WERI-Rb-1 (cell line): Measurements from ENCODE around the gene RSU1.

Experiments used
- DNase-seq: peaks from one replicate; pipeline ENCODE4 v3.0.0-alpha.2; 2020
- H3K27ac ChIP-seq: fragments of 250-450 bp; sonication (Bioruptor Pico); 2 replicates; pipeline ENCODE4 v1.5.1; 2020; ENCODE audit warnings: mild to moderate bottlenecking, moderate library complexity
- H3K27me3 ChIP-seq: fragments of 250-450 bp; sonication (Bioruptor Pico); 2 replicates; pipeline ENCODE4 v1.5.1; 2021; ENCODE audit warnings: mild to moderate bottlenecking, low read depth, moderate library complexity; ENCODE audit not compliant: insufficient read depth, severe bottlenecking
- H3K36me3 ChIP-seq: fragments of 250-450 bp; sonication (Bioruptor Pico); 2 replicates; pipeline ENCODE4 v1.5.1; 2020; ENCODE audit warnings: mild to moderate bottlenecking, moderate library complexity
- H3K4me3 ChIP-seq: 2 replicates; pipeline ENCODE4 v1.5.1; 2011; ENCODE audit warnings: low read depth, mild to moderate bottlenecking, control low read depth, low read length
- H3K9me3 ChIP-seq: fragments of 250-450 bp; sonication (Bioruptor Pico); 2 replicates; pipeline ENCODE4 v1.5.1; 2021; ENCODE audit warnings: mild to moderate bottlenecking, moderate library complexity; ENCODE audit not compliant: severe bottlenecking
- TF ChIP-seq, protein P1 (sequence below): IDR thresholded peaks from 2 replicates; pipeline ENCODE4 v1.5.1; 2011; ENCODE audit warnings: low read depth, mild to moderate bottlenecking, control low read depth, inconsistent platforms, low read length

RSU1 gene

DNA sequence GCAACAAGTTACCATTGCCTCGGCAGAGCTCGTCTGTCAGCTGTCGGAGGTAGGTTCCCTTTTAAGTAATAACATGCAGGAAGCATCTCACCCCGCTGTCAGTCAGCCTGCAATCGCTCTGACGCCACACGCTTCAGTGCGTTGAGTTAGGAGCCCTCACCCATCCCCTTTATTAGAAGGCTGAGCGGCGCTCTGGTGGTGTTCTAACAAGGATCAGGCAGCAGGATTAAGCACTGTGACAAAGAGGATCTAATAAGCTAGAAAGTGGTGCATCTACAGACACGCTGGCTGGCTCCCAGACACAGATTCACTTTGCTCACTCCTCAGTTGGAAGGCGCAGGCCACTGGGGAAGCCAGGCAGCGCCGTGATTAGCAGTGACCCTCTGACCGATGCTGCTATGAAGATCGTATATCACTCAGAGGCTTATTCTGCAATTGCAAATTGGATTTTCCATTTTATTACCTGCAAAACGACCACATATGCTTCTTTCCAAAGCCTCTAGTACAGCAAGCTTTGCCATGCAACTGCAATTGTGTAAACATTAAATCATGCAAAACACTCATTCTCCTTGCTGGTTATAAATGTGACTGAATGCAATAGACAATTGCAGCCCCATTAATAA lies 117.7 kb downstream of the RSU1 start:
- H3K27me3 ChIP-seq: no peaks in the 10 kb centered on the region
- no peak overlapping the region for H3K27ac ChIP-seq
- H3K9me3 ChIP-seq: no peaks in the 10 kb centered on the region
- H3K4me3 ChIP-seq: no peak overlapping the region; the same call in 1 of the 2 replicates
- TF ChIP-seq, protein P1, sequence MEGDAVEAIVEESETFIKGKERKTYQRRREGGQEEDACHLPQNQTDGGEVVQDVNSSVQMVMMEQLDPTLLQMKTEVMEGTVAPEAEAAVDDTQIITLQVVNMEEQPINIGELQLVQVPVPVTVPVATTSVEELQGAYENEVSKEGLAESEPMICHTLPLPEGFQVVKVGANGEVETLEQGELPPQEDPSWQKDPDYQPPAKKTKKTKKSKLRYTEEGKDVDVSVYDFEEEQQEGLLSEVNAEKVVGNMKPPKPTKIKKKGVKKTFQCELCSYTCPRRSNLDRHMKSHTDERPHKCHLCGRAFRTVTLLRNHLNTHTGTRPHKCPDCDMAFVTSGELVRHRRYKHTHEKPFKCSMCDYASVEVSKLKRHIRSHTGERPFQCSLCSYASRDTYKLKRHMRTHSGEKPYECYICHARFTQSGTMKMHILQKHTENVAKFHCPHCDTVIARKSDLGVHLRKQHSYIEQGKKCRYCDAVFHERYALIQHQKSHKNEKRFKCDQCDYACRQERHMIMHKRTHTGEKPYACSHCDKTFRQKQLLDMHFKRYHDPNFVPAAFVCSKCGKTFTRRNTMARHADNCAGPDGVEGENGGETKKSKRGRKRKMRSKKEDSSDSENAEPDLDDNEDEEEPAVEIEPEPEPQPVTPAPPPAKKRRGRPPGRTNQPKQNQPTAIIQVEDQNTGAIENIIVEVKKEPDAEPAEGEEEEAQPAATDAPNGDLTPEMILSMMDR: no peak
- DNase-seq: peak; percentile 86
- no peaks in the 10 kb centered on the region for H3K36me3 ChIP-seq

GRCh38 chr10:16698461-16698860 lies 118.8 kb downstream of the RSU1 start:
- H3K27ac ChIP-seq: no peak overlapping the region
- no peaks in the 10 kb centered on the region for H3K27me3 ChIP-seq
- no peaks in the 10 kb centered on the region for H3K9me3 ChIP-seq
- H3K4me3 ChIP-seq: no peak overlapping the region
- TF ChIP-seq, protein P1: no peak
- no peak for DNase-seq
- H3K36me3 ChIP-seq: no peaks in the 10 kb centered on the region

DNA sequence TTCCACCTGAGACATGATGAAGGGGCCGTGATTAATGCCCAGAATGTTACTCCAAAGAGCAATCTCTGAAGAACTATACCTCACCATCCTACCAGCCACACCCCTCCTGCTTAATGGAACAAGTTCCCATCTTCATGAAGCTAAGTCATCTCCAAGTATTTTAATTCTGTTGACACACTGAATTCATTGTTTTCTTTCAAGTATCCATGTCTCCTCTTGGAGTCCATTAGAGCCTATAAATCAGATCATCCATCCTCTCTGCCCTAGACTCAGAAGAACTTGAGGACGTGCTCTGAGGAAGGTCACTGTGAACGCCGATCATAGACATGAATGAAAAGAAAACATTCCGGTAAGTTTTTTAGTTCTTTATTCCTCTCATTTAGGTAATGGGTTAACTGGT lies 126.8 kb downstream of the RSU1 start:
- TF ChIP-seq, protein P1: no peak
- H3K36me3 ChIP-seq: no peaks in the 10 kb centered on the region
- H3K27me3 ChIP-seq: no peaks in the 10 kb centered on the region
- H3K27ac ChIP-seq: no peak overlapping the region
- no peak overlapping the region for H3K4me3 ChIP-seq
- DNase-seq: no peak
- H3K9me3 ChIP-seq: no peaks in the 10 kb centered on the region

DNA sequence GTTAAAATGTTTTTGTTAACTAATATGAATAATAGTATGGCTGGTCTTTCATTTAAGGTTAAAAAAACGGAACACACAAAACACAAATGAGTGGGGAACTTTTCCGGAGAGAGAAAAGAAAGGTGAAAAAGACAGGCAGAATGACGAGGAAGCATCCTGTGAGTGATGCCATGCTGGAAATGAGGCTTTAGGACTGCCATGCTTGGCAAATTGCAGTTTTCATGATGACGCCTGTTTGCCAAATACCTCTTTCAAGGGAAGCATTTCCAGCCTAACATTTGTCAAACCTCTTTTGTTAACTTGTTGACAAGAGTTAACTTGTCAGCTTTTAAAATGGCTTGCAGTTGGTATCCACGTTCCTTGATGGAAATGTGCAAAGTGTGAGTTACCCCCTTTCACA lies 127.5 kb downstream of the RSU1 start:
- TF ChIP-seq, protein P1: no peak
- no peak overlapping the region for H3K4me3 ChIP-seq
- no peaks in the 10 kb centered on the region for H3K9me3 ChIP-seq
- no peaks in the 10 kb centered on the region for H3K36me3 ChIP-seq
- no peak overlapping the region for H3K27ac ChIP-seq
- H3K27me3 ChIP-seq: no peaks in the 10 kb centered on the region
- DNase-seq: no peak

GRCh38 chr10:16689227-16689626 lies 128.0 kb downstream of the RSU1 start:
- Histone ChIP-seq H3K36me3 (no peaks in the 10 kb centered on the region), H3K27ac (no peak overlapping the region), H3K4me3 (no peak overlapping the region), H3K27me3 (no peaks in the 10 kb centered on the region), H3K9me3 (no peaks in the 10 kb centered on the region)
- DNase-seq: no peak
- TF ChIP-seq, protein P1: no peak
